HCT116 (cell line): ENCODE measurements around the gene MSL2.

Experiments used
- CEBPB ChIP-seq: IDR thresholded peaks from 2 replicates; pipeline ENCODE4 v1.6.1; 2012; ENCODE audit warnings: low read depth
- ELF1 ChIP-seq: IDR thresholded peaks from 2 replicates; pipeline ENCODE4 v1.6.1; 2012; ENCODE audit warnings: low read depth, borderline replicate concordance
- EZH2 ChIP-seq: fragments of 200-600 bp; sonication (generic); IDR thresholded peaks from 2 replicates; pipeline ENCODE4 v1.6.1; 2017; ENCODE audit warnings: antibody characterized with exemption, mixed run types
- POLR2A ChIP-seq: IDR thresholded peaks from 2 replicates; pipeline ENCODE4 v1.7.0; 2011; ENCODE audit warnings: borderline replicate concordance; ENCODE audit not compliant: insufficient read depth, insufficient read length; ENCODE audit errors: extremely low read depth
- POLR2AphosphoS5 ChIP-seq: IDR thresholded peaks from 2 replicates; pipeline ENCODE4 v1.6.1; 2011; ENCODE audit warnings: mild to moderate bottlenecking, low read depth, low read length, moderate library complexity
- RAD21 ChIP-seq: IDR thresholded peaks from 2 replicates; pipeline ENCODE4 v1.6.1; 2012; ENCODE audit warnings: low read depth, mild to moderate bottlenecking
- REST ChIP-seq: IDR thresholded peaks from 2 replicates; pipeline ENCODE4 v1.6.1; 2012; ENCODE audit warnings: low read depth
- SIN3A ChIP-seq: IDR thresholded peaks from 2 replicates; pipeline ENCODE4 v1.6.1; 2012; ENCODE audit warnings: low read depth
- YY1 ChIP-seq: IDR thresholded peaks from 2 replicates; pipeline ENCODE4 v1.6.1; 2011; ENCODE audit warnings: low read length, low read depth, moderate library complexity, mild to moderate bottlenecking; ENCODE audit not compliant: insufficient replicate concordance; ENCODE audit errors: extremely low read depth
- ZFX ChIP-seq: fragments of 450-650 bp; IDR thresholded peaks from 2 replicates; pipeline ENCODE4 v1.6.1; 2017
- TF ChIP-seq, protein P1 (sequence below): IDR thresholded peaks from 2 replicates; pipeline ENCODE4 v1.6.1; 2012
- TF ChIP-seq, protein P2 (sequence below), 3 experiments: fragments of 200-600 bp in 1 of 3; sonication (generic) in 1 of 3; IDR thresholded peaks in 2 of 3; conservative IDR thresholded peaks in 1 of 3; 2 replicates each; pipeline ENCODE4 v1.5.1; 2012 to 2017; ENCODE audit warnings: low read depth in 2 of 3, low read length in 2 of 3, antibody characterized with exemption in 1 of 3, borderline replicate concordance in 1 of 3, control low read depth in 1 of 3, mild to moderate bottlenecking in 1 of 3, mixed read lengths in 1 of 3, mixed run types in 1 of 3, moderate library complexity in 1 of 3; ENCODE audit not compliant: insufficient read depth in 1 of 3
- TF ChIP-seq, protein P3 (sequence below): IDR thresholded peaks from 2 replicates; pipeline ENCODE4 v1.6.1; 2012

DNA sequence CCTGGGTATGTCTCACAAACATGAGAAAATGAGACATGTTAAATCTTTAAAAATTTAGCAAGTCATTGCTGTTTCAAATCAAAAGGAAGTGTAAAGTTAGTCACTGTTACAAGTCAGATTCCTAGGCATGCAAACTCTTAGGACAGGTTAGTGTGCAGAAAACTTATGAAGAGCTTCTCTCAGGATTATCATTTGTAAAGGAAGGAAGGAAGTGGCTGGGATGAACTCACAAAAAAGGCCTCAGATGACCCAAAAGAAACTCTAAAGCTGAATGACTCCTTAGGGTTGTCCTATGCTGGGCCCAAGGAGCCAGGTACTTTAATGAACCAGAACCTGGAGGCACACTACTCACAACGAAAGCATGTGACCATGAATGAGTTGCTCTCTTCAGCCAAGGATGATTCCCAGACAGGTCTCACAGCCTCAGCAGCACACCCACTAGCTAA lies 25.0 kb downstream of the MSL2 start:
- TF ChIP-seq POLR2AphosphoS5 (no peak), REST (no peak), POLR2A (no peak), ZFX (no peak), SIN3A (no peak), CEBPB (no peak), ELF1 (no peak), EZH2 (no peak), YY1 (no peak), RAD21 (no peak)
- TF ChIP-seq, protein P1, sequence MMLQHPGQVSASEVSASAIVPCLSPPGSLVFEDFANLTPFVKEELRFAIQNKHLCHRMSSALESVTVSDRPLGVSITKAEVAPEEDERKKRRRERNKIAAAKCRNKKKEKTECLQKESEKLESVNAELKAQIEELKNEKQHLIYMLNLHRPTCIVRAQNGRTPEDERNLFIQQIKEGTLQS: no peak
- TF ChIP-seq, protein P2, sequence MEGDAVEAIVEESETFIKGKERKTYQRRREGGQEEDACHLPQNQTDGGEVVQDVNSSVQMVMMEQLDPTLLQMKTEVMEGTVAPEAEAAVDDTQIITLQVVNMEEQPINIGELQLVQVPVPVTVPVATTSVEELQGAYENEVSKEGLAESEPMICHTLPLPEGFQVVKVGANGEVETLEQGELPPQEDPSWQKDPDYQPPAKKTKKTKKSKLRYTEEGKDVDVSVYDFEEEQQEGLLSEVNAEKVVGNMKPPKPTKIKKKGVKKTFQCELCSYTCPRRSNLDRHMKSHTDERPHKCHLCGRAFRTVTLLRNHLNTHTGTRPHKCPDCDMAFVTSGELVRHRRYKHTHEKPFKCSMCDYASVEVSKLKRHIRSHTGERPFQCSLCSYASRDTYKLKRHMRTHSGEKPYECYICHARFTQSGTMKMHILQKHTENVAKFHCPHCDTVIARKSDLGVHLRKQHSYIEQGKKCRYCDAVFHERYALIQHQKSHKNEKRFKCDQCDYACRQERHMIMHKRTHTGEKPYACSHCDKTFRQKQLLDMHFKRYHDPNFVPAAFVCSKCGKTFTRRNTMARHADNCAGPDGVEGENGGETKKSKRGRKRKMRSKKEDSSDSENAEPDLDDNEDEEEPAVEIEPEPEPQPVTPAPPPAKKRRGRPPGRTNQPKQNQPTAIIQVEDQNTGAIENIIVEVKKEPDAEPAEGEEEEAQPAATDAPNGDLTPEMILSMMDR (IDR thresholded peaks at IDR 0.05 in 2 of 3, conservative IDR thresholded peaks at IDR 0.05 in 1 of 3; ENCODE audit: borderline replicate concordance in 1 of 3, insufficient read depth in 1 of 3, low read depth in 2 of 3, low read length in 2 of 3): no peak
- TF ChIP-seq, protein P3, sequence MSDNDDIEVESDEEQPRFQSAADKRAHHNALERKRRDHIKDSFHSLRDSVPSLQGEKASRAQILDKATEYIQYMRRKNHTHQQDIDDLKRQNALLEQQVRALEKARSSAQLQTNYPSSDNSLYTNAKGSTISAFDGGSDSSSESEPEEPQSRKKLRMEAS: no peak
